ENCODE measurements around the gene PTPN18.

PTPN18 gene

DNA sequence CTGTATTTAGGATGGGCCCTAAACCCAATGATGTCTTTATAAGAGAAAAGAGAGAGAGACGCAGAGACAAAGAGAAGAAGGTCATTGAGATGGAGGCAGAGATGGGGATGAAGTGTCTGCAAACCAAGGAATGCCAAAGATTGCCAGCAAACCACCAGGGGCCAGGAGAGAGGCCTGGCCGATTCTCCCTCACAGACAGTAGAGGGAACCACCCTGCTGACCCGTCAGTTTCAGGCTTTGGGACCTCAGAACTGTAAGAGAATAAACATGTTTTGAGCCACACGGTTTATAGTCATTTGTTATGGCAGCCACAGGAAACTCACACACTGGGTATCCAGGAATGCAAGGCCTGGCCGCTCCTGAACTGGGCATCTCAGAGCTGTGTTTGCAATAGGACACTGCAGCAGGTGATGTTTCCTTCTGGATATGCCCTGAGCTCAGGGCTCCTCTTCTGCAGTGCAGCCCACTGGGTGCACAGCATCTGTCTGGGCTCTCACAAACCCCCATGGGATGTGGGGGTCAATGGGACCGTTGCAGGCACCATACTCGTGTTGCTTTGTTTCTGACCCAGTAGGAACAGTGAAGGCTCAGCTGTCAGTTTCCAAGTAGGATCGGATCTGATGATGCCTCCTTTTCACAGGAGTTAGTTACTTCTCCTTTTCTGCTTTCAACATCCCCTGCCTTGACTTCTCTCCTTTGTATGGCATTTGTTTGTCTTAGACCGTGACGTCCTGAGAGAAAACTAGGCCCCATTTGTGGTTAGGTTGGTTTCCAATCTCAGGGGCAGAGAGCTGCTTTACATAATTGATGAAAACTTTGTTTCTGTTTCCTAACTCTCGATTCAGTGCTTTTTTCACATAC, 20.8 kb downstream of the PTPN18 start:
- no peaks in the 10 kb centered on the region for H3K27me3 ChIP-seq (ENCODE audit: low read depth, low read length)
- H3K36me3 ChIP-seq (ENCODE audit: control insufficient read depth in 1 of 2, insufficient read depth in 2 of 2, low read length in 2 of 2) = peaks cover 0 to 5% of the 10 kb centered on the region in 2 donors
- peaks cover 0 to 18% of the 10 kb centered on the region in 2 donors for H3K4me1 ChIP-seq (ENCODE audit: control insufficient read depth in 1 of 2, insufficient read depth in 2 of 2, low read length in 2 of 2)
- H3K9me3 ChIP-seq (ENCODE audit: control insufficient read depth in 1 of 2, low read length in 2 of 2) = no peaks in the 10 kb centered on the region
- H3K4me3 ChIP-seq (ENCODE audit: low read depth in 1 of 2, low read length in 2 of 2) = no peak overlapping the region
- no peak overlapping the region for H3K27ac ChIP-seq (ENCODE audit: low read length)

DNA sequence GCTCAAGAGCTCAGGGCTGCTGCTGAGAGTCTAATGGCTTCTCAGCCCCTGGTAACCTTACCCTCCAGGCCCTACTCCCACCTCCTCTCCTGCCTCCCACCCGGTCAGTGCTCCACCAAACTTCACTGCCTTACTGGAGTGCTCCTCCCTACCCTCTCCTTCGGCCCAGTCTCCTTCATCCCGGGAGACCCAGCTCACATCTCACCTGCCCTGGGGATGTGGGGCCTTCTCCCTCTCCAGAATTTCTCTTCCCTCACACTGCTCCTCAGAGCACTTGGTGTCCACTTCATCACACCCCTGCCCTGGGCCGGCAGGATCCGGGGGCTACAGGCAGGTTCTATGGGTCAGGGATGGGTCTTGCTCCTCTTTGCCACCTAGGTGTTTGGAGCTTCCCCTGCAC, 21.6 kb downstream of the PTPN18 start:
- Histone ChIP-seq H3K4me3 (ENCODE audit: low read depth in 1 of 2, low read length in 2 of 2) (no peak overlapping the region), H3K9me3 (ENCODE audit: control insufficient read depth in 1 of 2, low read length in 2 of 2) (no peaks in the 10 kb centered on the region), H3K36me3 (ENCODE audit: control insufficient read depth in 1 of 2, insufficient read depth in 2 of 2, low read length in 2 of 2) (peaks cover 0 to 5% of the 10 kb centered on the region in 2 donors), H3K27ac (ENCODE audit: low read length) (no peak overlapping the region), H3K4me1 (ENCODE audit: control insufficient read depth in 1 of 2, insufficient read depth in 2 of 2, low read length in 2 of 2) (peaks cover 0 to 18% of the 10 kb centered on the region in 2 donors), H3K27me3 (ENCODE audit: low read depth, low read length) (no peaks in the 10 kb centered on the region)

DNA sequence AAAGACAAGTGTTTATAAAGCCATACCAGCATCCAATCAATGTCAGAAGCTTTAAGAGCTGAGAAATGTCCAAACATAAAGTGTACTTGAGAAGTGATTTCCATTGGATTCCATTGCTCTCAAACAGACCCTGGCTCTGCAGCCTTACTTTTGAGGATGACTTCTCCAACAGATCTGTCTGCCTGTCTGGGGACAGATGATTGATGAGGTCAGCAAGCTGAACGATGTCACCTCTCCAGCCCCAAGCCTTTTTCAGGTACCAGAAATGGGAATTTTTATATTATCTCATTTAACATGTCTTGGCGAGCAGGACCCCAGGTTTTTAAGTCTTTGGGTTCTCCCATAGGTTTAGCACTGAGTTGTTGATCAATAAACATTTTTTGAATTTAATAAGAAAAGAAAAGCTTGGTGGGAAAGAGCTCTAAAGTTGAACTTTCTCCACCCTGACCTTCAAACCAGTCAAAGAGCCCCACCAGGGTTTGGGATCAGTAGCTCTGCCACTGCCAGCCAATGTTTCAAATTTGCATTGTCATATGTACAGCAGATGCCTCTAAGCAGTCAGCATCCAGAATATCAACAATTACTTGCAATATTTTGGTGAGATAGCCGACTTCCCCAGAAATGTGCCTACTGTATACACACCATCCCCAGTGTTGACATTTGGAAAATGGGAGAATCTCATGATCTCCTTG, 22.5 kb downstream of the PTPN18 start:
- H3K9me3 ChIP-seq (ENCODE audit: control insufficient read depth in 1 of 2, low read length in 2 of 2) = no peaks in the 10 kb centered on the region
- H3K4me3 ChIP-seq (ENCODE audit: low read depth in 1 of 2, low read length in 2 of 2) = no peak overlapping the region
- peaks cover 0 to 13% of the 10 kb centered on the region in 2 donors for H3K4me1 ChIP-seq (ENCODE audit: control insufficient read depth in 1 of 2, insufficient read depth in 2 of 2, low read length in 2 of 2)
- no peaks in the 10 kb centered on the region for H3K27me3 ChIP-seq (ENCODE audit: low read depth, low read length)
- H3K36me3 ChIP-seq (ENCODE audit: control insufficient read depth in 1 of 2, insufficient read depth in 2 of 2, low read length in 2 of 2) = peaks cover 0 to 5% of the 10 kb centered on the region in 2 donors
- no peak overlapping the region for H3K27ac ChIP-seq (ENCODE audit: low read length)

DNA sequence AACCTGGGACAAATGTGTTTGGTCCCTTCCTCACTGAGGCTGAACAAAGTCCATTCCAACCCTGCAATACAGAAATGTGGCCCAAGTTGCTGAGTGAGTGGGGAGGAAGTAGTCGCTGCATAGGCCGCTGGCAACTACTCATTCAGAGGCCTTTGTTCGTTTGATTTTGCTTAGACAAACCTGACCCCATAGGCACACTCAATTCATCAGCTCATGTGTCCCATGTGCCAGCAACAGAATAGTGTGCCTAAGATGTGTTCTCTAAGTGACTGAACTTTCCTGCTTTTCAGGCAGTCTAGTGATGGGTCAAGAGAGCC, 23.0 kb downstream of the PTPN18 start:
- Histone ChIP-seq H3K27ac (ENCODE audit: low read length) (no peak overlapping the region), H3K4me3 (ENCODE audit: low read depth in 1 of 2, low read length in 2 of 2) (no peak overlapping the region), H3K27me3 (ENCODE audit: low read depth, low read length) (no peaks in the 10 kb centered on the region), H3K4me1 (ENCODE audit: control insufficient read depth in 1 of 2, insufficient read depth in 2 of 2, low read length in 2 of 2) (peaks cover 0 to 8% of the 10 kb centered on the region in 2 donors), H3K36me3 (ENCODE audit: control insufficient read depth in 1 of 2, insufficient read depth in 2 of 2, low read length in 2 of 2) (peaks cover 0 to 5% of the 10 kb centered on the region in 2 donors), H3K9me3 (ENCODE audit: control insufficient read depth in 1 of 2, low read length in 2 of 2) (no peaks in the 10 kb centered on the region)

GRCh38 chr2:130380096-130380934, 24.5 kb downstream of the PTPN18 start:
- Histone ChIP-seq H3K4me3 (ENCODE audit: low read depth in 1 of 2, low read length in 2 of 2) (no peak overlapping the region), H3K36me3 (ENCODE audit: control insufficient read depth in 1 of 2, insufficient read depth in 2 of 2, low read length in 2 of 2) (peaks cover 0 to 5% of the 10 kb centered on the region in 2 donors), H3K4me1 (ENCODE audit: control insufficient read depth in 1 of 2, insufficient read depth in 2 of 2, low read length in 2 of 2) (no peaks in the 10 kb centered on the region), H3K27me3 (ENCODE audit: low read depth, low read length) (no peaks in the 10 kb centered on the region), H3K27ac (ENCODE audit: low read length) (no peak overlapping the region), H3K9me3 (ENCODE audit: control insufficient read depth in 1 of 2, low read length in 2 of 2) (no peaks in the 10 kb centered on the region)

GRCh38 chr2:130381145-130381544, 25.3 kb downstream of the PTPN18 start:
- H3K27ac ChIP-seq (ENCODE audit: low read length) = no peak overlapping the region
- H3K36me3 ChIP-seq (ENCODE audit: control insufficient read depth in 1 of 2, insufficient read depth in 2 of 2, low read length in 2 of 2) = peaks cover 0 to under 1% of the 10 kb centered on the region in 2 donors
- no peaks in the 10 kb centered on the region for H3K27me3 ChIP-seq (ENCODE audit: low read depth, low read length)
- H3K4me1 ChIP-seq (ENCODE audit: control insufficient read depth in 1 of 2, insufficient read depth in 2 of 2, low read length in 2 of 2) = no peaks in the 10 kb centered on the region
- H3K4me3 ChIP-seq (ENCODE audit: low read depth in 1 of 2, low read length in 2 of 2) = no peak overlapping the region
- H3K9me3 ChIP-seq (ENCODE audit: control insufficient read depth in 1 of 2, low read length in 2 of 2) = no peaks in the 10 kb centered on the region

DNA sequence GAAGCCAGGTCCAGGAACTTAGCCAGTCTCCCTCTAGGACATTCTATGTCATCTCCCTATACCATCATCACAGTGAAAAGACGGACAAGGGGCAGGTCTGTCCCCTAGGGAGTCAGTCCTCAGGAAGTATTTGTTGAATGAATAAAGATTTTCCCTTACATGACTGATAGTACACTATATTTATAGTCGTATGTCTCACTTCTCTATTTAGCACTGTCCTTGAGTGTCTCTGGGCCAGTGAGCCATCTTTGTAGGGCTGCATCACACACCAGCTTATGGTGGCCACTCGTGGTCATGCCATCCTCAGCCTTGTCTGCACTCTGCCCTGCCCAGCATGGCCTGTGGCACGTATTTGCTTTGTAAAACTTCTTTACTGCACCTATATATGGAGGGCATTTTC, 25.8 kb downstream of the PTPN18 start:
- Histone ChIP-seq H3K36me3 (ENCODE audit: control insufficient read depth in 1 of 2, insufficient read depth in 2 of 2, low read length in 2 of 2) (no peaks in the 10 kb centered on the region), H3K4me1 (ENCODE audit: control insufficient read depth in 1 of 2, insufficient read depth in 2 of 2, low read length in 2 of 2) (peaks cover 0 to 2% of the 10 kb centered on the region in 2 donors), H3K27me3 (ENCODE audit: low read depth, low read length) (no peaks in the 10 kb centered on the region), H3K4me3 (ENCODE audit: low read depth in 1 of 2, low read length in 2 of 2) (no peak overlapping the region), H3K9me3 (ENCODE audit: control insufficient read depth in 1 of 2, low read length in 2 of 2) (no peaks in the 10 kb centered on the region), H3K27ac (ENCODE audit: low read length) (no peak overlapping the region)

DNA sequence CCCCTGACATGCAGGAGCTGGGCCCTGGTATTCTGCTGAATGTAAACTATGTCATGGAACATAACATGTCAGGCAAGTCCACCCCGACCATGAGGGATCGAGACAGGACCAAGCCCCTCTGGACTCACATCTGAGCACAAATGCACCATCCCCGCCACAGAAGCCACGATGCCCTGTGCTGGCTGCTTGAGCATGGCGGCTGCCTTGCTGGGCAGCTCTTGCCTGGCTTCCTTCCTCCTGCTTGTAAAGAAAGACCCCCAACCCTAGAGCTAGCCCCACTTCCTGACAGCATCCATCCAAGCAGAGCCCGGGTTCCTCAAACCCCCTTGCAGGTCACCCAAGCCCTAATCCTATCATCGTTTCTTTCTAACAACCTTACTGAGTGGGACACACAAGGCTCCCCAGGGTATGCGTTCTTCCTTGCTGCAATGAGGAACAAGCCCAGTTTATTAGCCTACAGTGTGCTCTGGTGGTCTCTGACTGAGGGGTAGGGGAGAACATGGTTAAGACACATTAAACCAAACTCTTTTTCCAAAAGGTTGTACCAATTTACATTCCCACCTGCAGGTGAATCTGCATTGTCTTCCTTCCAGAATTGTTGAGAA, 26.6 kb downstream of the PTPN18 start:
- peaks cover 0 to 9% of the 10 kb centered on the region in 2 donors for H3K4me1 ChIP-seq (ENCODE audit: control insufficient read depth in 1 of 2, insufficient read depth in 2 of 2, low read length in 2 of 2)
- no peaks in the 10 kb centered on the region for H3K27me3 ChIP-seq (ENCODE audit: low read depth, low read length)
- no peak overlapping the region for H3K27ac ChIP-seq (ENCODE audit: low read length)
- H3K36me3 ChIP-seq (ENCODE audit: control insufficient read depth in 1 of 2, insufficient read depth in 2 of 2, low read length in 2 of 2) = no peaks in the 10 kb centered on the region
- no peak overlapping the region for H3K4me3 ChIP-seq (ENCODE audit: low read depth in 1 of 2, low read length in 2 of 2)
- no peaks in the 10 kb centered on the region for H3K9me3 ChIP-seq (ENCODE audit: control insufficient read depth in 1 of 2, low read length in 2 of 2)

DNA sequence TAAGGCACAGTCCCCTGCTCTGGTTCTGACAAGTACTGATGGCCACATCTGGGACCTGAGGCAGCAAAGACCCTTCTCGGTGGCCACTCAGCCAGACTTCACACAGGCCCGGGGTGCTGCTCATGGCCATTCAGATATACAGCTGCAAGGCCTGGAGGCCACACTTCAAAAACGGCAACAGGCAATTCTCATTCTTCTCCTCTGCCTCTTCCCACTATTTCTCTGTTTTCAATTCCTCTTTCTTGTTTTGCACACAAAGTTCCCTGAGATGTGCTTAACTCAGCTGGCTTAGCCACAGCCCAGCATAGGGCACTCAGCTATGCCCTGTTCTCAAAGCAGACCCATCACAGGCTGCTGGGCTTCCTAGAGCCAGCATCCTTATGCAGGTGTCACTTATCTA, 29.9 kb downstream of the PTPN18 start:
- no peak overlapping the region for H3K4me3 ChIP-seq (ENCODE audit: low read depth in 1 of 2, low read length in 2 of 2)
- no peaks in the 10 kb centered on the region for H3K27me3 ChIP-seq (ENCODE audit: low read depth, low read length)
- no peaks in the 10 kb centered on the region for H3K9me3 ChIP-seq (ENCODE audit: control insufficient read depth in 1 of 2, low read length in 2 of 2)
- H3K27ac ChIP-seq (ENCODE audit: low read length) = no peak overlapping the region
- no peaks in the 10 kb centered on the region for H3K36me3 ChIP-seq (ENCODE audit: control insufficient read depth in 1 of 2, insufficient read depth in 2 of 2, low read length in 2 of 2)
- peaks cover 0 to 15% of the 10 kb centered on the region in 2 donors for H3K4me1 ChIP-seq (ENCODE audit: control insufficient read depth in 1 of 2, insufficient read depth in 2 of 2, low read length in 2 of 2)

DNA sequence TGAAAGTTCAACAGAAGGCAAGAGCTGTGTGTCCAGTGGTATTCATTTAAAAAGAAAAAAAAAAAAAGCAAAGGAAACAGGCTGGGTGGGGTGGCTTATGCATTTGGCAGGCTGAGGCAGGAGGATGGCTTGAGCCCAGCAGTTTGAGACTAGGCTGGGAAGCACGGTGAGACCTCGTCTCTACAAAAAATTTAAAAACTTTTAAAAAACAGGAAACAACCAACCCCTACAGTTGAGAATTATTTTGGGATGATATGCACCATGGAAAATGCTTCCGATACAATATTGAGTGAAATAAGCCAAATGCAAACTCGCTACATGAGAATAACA, 31.2 kb downstream of the PTPN18 start:
- H3K4me1 ChIP-seq (ENCODE audit: control insufficient read depth in 1 of 2, insufficient read depth in 2 of 2, low read length in 2 of 2) = peaks cover 0 to 17% of the 10 kb centered on the region in 2 donors
- H3K9me3 ChIP-seq (ENCODE audit: control insufficient read depth in 1 of 2, low read length in 2 of 2) = no peaks in the 10 kb centered on the region
- H3K27ac ChIP-seq (ENCODE audit: low read length) = no peak overlapping the region
- H3K4me3 ChIP-seq (ENCODE audit: low read depth in 1 of 2, low read length in 2 of 2) = no peak overlapping the region
- H3K36me3 ChIP-seq (ENCODE audit: control insufficient read depth in 1 of 2, insufficient read depth in 2 of 2, low read length in 2 of 2) = no peaks in the 10 kb centered on the region
- H3K27me3 ChIP-seq (ENCODE audit: low read depth, low read length) = no peaks in the 10 kb centered on the region

- Histone ChIP-seq H3K4me3 (ENCODE audit: low read depth in 1 of 2, low read length in 2 of 2) (no peak overlapping the region), H3K9me3 (ENCODE audit: control insufficient read depth in 1 of 2, low read length in 2 of 2) (no peaks in the 10 kb centered on the region), H3K27ac (ENCODE audit: low read length) (no peak overlapping the region), H3K27me3 (ENCODE audit: low read depth, low read length) (no peaks in the 10 kb centered on the region), H3K4me1 (ENCODE audit: control insufficient read depth in 1 of 2, insufficient read depth in 2 of 2, low read length in 2 of 2) (peaks cover 0 to 21% of the 10 kb centered on the region in 2 donors), H3K36me3 (ENCODE audit: control insufficient read depth in 1 of 2, insufficient read depth in 2 of 2, low read length in 2 of 2) (no peaks in the 10 kb centered on the region)
Measured at GRCh38 chr2:130387804-130388203, 31.9 kb downstream of the PTPN18 start.
